Renal pelvis (tissue), 4 donors: ENCODE data around the gene MROH7. TPM values are rescaled to one million over a fixed set of nuclear protein-coding genes. Genes with fewer than 3 reads are reported as not detected.
"Not testable (repeated sequence)": the region's sequence is repeated elsewhere in the genome, so short reads cannot be mapped to it uniquely, and the experiment has no call there.

Experiments
- DNase-seq: peaks from one replicate; pipeline ENCODE4 v3.0.0-alpha.2; 2013
- polyA plus RNA-seq, 3 donors: library from polyadenylated mRNA; unstranded; fragments of 120-200 nt; gene quantifications; one replicate each; pipeline ENCODE4 v1.2.1, GENCODE V29; 2013; ENCODE audit not compliant: insufficient read length in 3 of 3

Gene MROH7
- polyA plus RNA-seq, 3 donors, result 2.9 to 19.5 (median 16.0) TPM

DNA sequence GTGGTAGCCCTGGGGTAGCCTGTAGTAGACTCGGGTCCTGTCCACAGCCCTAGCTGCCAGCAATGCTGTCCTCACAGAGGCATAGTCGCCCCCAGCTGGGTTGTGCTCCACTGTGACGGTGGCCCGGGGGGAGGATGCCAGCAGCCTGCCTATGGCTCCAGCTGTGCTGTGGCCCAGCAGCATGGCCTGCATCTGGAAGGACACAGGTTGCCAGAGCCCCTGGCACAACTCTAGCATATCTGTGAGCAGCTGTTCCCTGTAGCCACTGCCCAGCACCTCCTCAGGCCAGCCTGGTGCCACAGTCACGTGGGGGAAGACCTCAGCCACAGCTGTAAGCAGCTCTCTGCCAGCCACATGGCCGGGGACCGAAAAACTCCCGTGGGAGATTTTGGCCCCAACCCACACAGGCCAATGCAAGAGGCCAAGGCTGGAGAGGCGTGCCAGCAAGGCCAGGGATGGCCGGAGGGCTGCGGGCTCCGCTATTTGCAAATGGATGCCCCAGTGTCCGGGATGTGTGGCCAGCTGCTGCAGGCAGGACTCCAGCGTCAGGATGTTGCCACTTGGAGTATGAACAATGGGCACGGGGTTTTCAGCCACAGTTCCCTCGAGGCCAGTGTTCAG lies 32.2 kb upstream of the MROH7 start:
- no peak for DNase-seq

DNA sequence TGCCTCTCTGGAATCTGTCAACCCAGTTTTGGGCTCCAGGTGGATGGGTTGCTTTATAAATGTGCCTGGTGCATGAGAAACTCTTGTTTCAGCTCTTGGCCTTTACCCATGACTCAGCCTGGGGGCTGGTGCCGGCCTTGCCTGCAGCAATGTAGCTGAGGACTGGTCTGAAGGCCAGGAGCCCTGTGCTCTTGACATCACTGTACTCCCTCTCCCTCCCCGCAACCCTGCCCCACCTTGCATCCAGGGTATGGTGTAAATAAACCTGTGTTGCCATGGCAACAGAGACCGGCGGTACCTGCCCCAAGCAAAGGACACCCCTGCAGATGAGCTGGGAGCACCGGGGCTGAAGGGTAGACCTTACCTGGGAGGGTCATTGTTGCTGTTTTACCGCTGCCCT lies 31.5 kb upstream of the MROH7 start:
- DNase-seq, result no peak

DNA sequence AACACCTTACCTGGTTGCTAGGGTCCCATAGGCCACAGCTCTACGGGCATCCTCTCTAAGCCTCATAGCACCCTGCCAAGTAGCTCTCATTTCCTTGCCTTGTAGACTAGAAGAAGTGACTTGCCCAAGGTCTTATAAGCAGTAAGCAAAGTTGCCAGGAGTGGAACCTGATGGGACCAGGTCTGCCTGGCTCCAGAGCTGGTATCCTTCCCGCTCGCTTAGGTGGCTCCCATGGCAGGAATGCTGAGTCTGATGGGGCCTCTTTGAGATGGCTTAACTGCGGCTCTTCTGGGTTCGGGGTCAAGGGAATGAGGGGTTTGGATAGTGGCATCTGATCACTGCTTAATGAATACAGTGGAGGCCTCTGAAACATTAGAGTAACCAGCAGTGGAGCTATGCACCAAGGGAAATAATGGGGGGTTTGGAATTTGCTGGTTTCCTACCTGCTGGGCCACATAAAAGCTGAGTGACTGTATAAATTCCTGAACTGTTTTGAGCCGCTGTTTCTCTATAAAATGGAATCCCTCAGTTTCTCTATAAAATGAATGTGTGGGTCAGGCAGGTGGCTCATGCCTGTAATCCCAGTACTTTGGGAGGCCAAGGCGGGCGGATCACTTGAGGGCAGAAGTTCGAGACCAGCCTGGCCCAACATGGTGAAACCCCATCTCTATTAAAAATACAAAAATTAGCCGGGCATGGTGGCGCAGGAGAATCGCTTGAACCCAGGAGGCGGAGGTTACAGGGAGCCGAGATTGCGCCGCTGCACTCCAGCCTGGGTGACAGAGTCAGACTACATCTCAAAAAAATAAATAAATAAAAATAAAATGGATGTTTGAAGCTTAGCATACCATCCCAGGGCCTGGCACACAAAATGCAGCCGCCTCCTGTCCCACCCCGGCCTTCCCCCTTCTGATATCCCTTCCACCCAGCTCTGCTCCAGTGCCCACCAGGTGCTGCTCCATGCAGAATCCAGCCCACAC lies 30.7 kb upstream of the MROH7 start:
- DNase-seq, result no peak

DNA sequence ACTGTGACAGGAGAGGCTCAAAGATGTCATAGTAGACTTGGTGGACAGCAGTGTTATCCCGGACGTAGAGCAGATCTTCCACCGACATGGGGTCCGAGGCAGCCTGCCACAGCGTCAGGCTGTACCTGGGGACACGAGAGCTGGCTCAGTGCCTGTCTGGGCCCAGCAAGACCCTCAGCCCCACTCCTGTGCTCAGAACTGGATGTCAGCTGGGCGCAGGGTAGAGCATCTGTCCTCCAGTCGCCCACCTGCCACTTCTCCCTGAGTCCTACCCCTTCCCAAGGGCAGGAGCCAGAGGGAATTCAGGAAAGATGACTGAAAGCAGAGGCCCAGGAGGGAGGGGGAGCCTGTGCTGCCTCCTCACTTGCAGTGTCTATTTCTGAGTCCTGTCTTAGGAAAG lies 30.0 kb upstream of the MROH7 start:
- no peak for DNase-seq

DNA sequence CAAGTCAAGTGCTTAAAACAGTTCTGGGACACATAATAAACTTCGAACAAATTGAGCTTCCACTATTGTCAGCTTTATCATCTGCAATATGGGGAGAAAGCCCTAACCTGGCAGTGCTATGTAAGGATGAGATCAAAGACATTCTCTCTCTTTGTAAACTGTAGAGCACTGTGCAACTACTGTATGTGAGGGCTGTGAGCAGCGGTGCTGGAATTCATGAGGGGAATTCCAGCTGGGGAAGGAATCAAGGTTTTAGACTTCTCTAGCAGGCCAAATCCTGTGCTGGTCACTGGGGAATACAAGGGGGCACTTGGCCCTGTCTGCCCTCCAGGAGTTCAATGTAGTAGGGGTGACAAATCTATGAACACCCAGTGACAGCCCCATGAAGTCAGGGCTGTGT lies 27.6 kb upstream of the MROH7 start:
- DNase-seq, result no peak

DNA sequence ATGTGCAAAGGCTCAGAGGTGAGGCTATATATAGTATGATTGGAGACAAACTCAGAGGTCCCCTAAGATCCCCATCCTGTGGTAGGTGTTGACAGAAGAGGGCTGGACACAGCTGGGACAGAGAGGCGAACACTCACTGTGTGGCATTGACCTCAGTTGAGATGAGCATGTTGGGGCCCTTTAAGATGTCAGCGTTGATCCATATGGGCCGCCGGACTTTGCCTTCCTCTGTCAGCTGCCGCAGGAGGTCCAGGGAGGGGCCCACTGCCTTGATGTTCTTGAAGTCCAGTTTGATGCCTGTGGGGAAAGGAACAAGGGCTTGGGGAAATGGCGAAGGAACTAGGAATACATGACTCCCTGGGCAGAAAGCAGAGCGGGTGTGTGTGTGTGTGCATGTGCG lies 27.0 kb upstream of the MROH7 start:
- no peak for DNase-seq

DNA sequence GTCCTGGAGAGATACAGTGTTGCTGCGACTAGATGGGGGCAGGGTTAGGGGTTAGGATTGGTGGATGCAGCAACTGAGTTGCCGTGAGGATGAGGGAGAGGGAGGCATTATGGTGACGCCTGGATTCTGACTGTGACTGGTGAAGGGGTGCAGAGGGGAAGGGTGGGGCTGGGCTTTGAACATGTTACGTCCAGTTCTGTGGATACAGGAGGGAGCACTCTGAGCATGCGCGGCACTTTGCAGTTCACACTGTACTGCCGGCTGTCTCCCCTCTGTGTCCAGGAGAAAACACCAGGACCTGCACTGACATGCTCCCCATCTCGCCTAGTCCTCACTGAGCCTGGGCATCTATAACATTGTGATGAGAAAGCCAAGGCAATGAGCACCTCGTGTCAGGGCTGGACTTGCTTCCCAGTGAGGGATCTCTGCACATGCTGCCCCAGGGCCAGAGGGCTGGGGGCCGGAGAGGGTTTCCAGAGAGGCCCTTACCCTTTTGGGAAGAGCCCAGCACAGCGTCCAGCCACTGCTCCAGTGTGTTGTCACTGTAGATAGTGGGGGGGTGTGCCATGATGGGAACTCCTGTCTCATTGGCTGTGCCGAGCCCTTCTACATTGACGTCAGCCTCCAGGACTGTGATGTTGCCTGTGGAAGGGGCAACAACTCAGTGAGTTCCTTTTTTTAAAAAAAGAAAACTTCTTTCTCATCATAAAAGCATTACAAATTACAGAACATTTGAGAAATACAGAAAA lies 25.9 kb upstream of the MROH7 start:
- no peak for DNase-seq

DNA sequence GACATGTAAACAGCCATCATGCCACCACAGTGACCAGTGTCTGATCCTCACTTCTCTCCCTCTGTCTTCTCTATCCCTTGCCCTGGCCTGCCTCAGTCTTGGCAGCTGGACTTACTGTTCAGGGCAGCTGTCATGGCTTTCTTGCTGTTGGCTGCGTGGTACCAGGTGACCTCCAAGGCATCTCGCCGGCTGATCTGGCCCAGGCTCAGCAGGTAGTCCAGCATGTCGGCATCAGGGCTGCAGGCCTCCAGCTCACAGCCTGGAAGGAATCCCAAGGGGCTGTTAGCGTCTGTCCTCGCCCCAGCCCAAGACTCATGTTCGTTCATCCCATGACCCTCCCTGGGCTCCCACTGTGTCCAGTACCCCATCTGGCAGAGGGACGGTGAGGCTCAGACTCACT lies 21.8 kb upstream of the MROH7 start:
- no peak for DNase-seq

DNA sequence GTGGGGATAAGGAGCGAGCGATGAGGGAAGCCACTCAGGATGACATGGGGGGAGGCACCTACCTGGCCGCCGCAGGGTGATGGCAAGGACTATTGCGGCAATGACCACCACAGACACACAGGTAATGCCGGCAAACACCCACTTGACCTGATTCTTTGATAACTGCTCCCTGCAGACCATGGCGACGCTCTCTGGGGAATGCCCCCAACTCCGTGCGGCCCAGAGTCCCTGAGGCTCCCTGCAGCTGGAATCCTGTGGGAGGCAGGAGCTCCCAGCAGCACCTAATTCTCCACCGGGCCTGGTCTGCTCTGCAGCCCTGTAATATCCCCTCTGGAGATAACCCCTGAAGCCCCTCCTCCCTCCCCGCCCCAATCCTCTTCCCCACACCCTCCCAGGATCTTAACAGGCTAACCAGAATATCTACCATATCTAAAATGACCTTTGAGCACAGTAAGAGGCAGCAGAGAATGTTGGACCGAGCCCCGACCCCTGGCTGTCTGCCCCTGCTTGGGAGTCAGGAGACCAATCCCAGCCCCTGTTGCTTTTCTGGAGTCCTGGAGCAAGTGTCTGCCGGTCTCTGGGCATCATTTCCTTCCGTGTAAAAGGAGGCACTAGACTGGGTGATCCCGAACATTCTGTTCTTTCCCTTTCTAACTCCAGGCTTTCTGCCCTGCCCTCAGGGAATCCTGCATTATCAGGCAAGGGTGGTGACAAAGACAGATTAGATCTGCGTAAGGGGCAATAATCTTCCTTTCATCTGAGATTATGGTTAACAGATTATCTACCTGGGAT lies 18.2 kb upstream of the MROH7 start, which contains the start of gene FAM151A:
TSS of gene FAM151A (minus strand) at position 310 of the 792 bp plus-strand sequence. CDS start at position 180, 130 bp downstream.
- no peak for DNase-seq

DNA sequence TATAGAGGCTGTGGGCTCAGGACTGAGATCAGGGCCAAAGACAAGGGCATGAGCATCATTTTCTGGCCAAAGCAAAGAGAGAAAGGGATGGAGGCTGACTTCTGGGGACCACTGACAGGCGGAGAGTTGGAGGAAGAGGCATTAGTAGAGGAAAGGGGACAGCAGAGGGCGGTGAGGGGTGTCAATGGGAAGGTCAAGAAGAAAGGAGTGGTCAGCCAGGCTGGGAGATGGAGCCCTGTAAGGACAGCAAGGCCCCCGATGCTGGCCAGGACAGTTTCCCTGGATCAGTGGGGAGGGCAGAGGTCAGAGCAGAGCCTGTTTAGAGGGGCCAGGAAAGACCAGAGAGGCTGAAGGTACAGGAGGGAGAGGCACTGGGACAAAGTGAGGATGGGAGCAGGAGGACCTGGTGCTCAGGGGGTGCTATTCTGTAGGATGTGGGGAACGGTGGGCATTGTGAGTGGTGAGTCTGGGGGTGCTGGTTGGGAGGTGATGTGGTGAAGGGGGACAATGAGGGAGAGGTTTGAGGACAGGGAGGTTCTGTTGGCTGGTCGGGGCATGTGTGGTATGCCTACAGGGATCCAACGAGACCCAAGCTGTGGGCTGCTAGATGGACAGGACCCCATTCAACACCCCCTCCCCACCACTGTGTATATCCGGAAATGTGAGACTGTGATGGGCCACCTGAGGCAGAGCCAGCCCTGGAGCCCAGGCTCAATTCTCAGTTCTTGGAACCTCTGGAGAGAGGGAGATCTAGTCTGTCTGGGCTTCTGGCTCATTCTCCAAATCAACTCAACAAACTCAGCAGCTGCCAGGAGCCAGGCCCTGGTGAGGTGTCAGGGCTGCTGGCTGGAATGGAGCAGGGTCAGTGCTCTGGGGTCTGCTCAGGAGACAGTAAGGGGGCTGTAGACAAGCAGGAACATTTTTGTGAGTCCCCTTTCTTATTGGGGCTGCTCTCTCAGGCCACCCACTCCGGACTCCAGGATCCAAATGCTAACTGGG lies 16.8 kb upstream of the MROH7 start:
- no peak for DNase-seq

DNA sequence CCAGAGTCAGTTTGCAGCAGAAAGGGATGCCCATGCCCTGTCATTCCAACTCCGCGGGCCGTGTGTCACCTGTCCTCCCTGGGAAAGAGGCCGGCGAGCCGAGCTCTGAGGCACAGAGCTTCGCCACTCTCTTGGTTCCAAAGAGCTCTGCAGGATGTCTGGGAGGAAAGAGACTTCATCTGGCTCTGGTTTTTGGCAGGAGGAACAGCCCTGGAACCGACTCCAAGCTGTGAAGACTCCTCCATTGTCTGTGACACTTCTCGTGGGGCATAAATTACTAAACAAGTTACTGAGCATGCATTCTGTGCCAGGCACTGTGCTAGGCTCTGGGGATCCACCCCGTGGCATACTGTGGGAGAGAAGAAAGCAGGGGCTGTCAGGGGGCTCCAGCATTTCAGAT lies 14.4 kb upstream of the MROH7 start:
- no peak for DNase-seq

DNA sequence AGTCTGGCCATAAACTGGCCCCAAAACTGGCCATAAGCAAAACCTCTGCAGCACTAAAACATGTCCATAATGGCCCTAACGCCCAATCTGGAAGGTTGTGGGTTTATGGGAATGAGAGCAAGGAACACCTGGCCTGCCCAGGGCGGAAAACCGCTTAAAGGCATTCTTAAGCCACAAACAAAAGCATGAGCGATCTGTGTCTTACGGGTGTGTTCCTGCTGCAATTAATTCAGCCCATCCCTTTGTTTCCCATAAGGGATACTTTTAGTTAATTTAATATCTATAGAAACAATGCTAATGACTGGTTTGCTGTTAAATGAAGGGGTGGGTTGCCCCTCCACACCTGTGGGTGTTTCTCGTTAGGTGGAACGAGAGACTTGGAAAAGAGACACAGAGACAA lies 5.8 kb upstream of the MROH7 start:
- DNase-seq, result not testable (repeated sequence)

DNA sequence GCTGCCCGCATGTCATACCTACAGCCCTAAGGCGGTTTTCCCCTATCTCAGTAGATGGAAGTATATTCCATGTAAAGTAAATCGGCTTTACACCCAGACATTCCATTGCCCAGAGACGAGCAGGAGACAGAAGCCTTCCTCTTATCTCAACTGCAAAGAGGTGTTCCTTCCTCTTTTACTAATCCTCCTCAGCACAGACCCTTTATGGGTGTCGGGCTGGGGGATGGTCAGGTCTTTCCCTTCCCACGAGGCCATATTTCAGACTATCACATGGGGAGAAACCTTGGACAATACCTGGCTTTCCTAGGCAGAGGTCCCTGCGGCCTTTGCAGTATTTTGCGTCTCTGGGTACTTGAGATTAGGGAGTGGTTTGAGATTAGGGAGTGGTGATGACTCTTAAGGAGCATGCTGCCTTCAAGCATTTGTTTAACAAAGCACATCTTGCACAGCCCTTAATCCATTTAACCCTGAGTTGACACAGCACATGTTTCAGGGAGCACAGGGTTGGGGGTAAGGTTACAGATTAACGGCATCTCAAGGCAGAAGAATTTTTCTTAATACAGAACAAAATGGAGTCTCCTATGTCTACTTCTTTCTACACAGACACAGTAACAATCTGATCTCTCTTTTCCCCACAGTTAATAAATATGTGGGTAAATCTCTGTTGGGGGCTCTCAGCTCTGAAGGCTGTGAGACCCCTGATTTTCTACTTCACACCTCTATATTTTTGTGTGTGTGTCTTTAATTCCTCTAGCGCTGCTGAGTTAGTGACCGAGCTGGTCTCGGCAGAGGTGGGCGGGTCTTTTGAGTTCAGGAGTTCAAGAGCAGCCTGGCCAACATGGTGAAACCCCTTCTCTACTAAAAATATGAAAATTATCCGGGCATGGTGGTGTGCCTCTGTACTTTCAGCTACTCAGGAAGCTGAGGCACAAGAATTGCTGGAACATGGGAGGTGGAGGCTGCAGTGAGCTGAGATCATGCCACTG lies 4.8 kb upstream of the MROH7 start:
- not testable (repeated sequence) for DNase-seq

DNA sequence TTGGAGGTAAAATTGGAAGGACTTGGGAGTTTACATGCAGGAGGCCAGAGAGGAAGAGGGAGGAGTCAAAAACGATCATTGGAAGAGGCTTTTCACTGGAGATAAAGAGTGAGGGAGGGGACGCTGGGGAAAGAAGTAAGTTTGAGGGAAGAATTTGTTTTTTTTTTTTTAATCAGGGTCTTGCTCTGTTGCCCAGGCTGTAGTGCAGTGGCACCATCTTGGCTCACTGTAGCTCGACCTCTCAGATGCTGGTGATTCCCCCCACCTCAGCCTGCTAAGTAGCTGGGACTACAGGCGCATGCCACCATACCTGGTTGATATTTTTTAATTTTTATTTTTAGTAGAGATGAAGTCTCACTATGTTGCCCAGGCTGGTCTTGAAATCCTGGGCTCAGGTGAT lies 1.2 kb upstream of the MROH7 start:
- no peak for DNase-seq

DNA sequence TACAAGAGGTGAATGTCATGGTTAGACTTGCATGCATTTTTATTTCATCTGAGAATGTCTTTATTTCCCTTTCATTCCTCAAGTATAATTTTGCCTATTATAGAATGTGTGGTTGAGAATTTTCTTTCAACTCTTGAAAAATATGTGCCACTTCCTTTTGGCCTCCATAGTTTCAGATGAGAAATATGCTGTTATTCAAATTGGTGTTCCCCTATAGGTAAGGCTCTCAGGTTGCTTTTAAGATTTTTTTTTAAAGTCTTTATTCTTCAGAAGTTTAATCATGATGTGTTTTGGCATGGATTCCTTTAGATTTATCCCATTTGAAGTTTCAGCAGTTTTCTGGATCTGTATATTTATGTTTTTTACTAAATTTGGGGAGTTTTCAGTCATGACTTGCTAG lies 2.1 kb downstream of the MROH7 start:
- DNase-seq, result no peak

DNA sequence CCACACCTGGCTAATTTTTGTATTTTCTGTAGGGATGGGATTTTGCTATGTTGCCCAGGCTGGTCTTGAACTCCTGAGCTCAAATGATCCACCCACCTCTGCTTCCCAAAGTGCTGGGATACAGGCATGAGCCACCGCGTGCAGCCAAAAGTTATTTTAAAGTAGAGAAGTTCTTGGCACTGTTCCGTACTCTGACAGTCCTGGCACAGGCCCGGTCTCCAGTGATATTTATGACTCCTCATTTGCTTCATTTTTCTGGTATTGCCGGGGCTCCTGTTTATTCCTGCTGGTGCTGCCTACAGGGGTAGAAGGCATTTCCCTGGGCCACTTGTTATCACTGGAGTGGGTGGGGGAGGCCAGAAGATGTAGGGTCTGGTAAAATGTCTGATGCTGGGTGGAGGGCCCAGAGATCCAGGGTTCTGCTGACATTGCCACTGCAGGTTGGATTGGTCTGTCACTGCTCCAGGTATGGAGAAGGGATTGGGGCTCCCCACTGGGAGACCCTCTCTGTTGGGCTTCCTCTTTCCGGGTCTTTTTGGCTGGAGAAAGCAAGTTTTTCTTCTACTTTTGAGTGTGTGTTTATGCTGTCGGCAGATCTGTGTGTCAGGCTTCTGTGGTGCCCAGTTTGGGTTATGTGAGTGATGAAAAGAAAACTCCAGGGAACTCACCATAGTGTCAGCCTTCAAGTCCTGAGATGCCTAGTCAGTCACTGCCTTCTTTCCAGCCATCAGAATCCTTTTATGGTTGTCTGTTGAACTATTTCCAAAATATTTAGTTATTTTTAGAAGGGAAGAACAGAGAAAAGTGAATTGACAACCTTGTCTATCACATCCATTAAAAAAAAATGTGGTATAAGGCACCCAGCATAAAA lies 4.5 kb downstream of the MROH7 start:
- no peak for DNase-seq

DNA sequence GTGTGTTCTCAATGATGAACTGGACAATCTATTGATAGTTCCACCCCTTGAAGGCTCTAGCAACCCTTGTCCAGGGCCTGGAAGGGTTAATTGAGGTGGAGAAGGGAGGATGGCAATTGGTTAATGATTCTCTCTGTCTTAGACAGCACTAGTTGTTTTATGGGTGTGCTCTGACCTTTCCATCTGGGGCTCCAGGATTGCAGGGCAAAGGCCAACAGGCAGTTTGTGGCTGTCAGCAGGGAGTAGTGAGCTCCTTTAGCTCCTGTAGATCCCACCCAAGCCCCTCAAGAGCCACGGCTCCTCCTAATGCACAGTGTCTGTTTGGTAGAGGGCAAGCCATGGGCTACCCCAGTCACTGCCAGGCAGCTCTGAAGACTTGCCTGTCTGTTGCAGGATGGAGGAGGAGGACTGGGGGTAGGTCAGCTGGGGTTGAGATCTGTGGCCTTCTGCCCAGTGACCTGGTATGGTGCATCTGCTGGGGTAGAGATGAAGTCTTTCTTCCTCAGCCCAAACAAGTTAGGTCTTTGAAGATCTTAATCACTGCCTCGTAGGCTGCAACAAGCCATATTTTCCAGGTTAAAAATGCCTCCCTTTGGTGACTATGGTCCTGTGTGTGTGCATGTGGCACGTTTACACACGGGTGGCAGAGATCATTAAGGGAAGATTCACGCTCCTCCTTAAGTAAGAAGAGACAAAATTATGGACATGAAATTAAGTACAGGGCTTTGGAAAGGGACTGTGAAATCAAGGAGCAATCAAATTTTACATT lies 7.7 kb downstream of the MROH7 start:
- DNase-seq, result peak; percentile 37
